Head of caudate nucleus (tissue), 42 donors: ENCODE measurements around the gene JAKMIP2.
"Not testable (repeated sequence)": the region's sequence is repeated elsewhere in the genome, so short reads cannot be mapped to it uniquely, and the experiment has no call there.

Source experiments
- DNase-seq, 42 donors: peaks; one replicate each; pipeline versions ENCODE4 v3.0.0 to v3.0.0-alpha.2; 2020 to 2021; ENCODE audit warnings: mixed read lengths in 7 of 42
- intact Hi-C: fragments of 100-400 bp; cut with DNase I; formaldehyde crosslinking; loops from one replicate; pipeline ENCODE4 v1.15.0; 2022

JAKMIP2 gene

GRCh38 chr5:147635439-147635838 lies 147.1 kb downstream of the JAKMIP2 start:
- DNase-seq, intact Hi-C loops: not testable (repeated sequence)

GRCh38 chr5:147633173-147633572 lies 149.4 kb downstream of the JAKMIP2 start:
- intact Hi-C loops = no loop called here
- DNase-seq = peak in 2 of 42 donors; percentile 26 to 44

GRCh38 chr5:147631428-147632003 lies 151.0 kb downstream of the JAKMIP2 start:
- DNase-seq = no peak
- intact Hi-C loops = no loop called here

- DNase-seq = no peak
- intact Hi-C loops = loop anchor here (2.0 kb wide), 1 partner anchor 194 kb away; no protein-coding TSS in a partner anchor
Measured at GRCh38 chr5:147629196-147629595, 153.3 kb downstream of the JAKMIP2 start.

GRCh38 chr5:147628058-147628895 lies 154.3 kb downstream of the JAKMIP2 start:
- peak in 40 of 42 donors; percentile 8 to 93 (median 76) for DNase-seq
- intact Hi-C loops = loop anchor here (2.0 kb wide), 1 partner anchor 195 kb away; no protein-coding TSS in a partner anchor

- DNase-seq = no peak
- intact Hi-C loops = no loop called here
Measured at GRCh38 chr5:147626464-147626863, 156.1 kb downstream of the JAKMIP2 start.

GRCh38 chr5:147621016-147621415 lies 161.5 kb downstream of the JAKMIP2 start:
- intact Hi-C loops = no loop called here
- DNase-seq = no peak

GRCh38 chr5:147619281-147619878 lies 163.1 kb downstream of the JAKMIP2 start:
- no peak for DNase-seq
- intact Hi-C loops = no loop called here

- DNase-seq = no peak
- intact Hi-C loops = no loop called here
Measured at GRCh38 chr5:147617711-147618350, 164.7 kb downstream of the JAKMIP2 start.

GRCh38 chr5:147617191-147617606 lies 165.3 kb downstream of the JAKMIP2 start:
- DNase-seq = no peak
- intact Hi-C loops = no loop called here

GRCh38 chr5:147616421-147616820 lies 166.1 kb downstream of the JAKMIP2 start:
- no peak for DNase-seq
- intact Hi-C loops = no loop called here

GRCh38 chr5:147613359-147613758 lies 169.2 kb downstream of the JAKMIP2 start:
- no peak for DNase-seq
- intact Hi-C loops = no loop called here

GRCh38 chr5:147611483-147611882 lies 171.0 kb downstream of the JAKMIP2 start:
- intact Hi-C loops = no loop called here
- DNase-seq = no peak

- no peak for DNase-seq
- intact Hi-C loops = no loop called here
Measured at GRCh38 chr5:147610798-147611197, 171.7 kb downstream of the JAKMIP2 start.

GRCh38 chr5:147601652-147602051 lies 180.9 kb downstream of the JAKMIP2 start:
- intact Hi-C loops = no loop called here
- no peak for DNase-seq

GRCh38 chr5:147591120-147591519 lies 191.4 kb downstream of the JAKMIP2 start:
- intact Hi-C loops = no loop called here
- no peak for DNase-seq

- DNase-seq = no peak
- intact Hi-C loops = no loop called here
Measured at GRCh38 chr5:147590096-147590495, 192.4 kb downstream of the JAKMIP2 start.

- no peak for DNase-seq
- intact Hi-C loops = no loop called here
Measured at GRCh38 chr5:147586832-147587231, 195.7 kb downstream of the JAKMIP2 start.

- DNase-seq = no peak
- intact Hi-C loops = no loop called here
Measured at GRCh38 chr5:147586221-147586620, 196.3 kb downstream of the JAKMIP2 start.

GRCh38 chr5:147582272-147582671 lies 200.3 kb downstream of the JAKMIP2 start:
- DNase-seq, intact Hi-C loops: not testable (repeated sequence)
